HG03469 (cell line): ENCODE data around the gene CRYL1.

Source experiments
- ATAC-seq: cut with Tn5 transposase; IDR thresholded peaks from one replicate; pipeline ENCODE4 v1.9.1; 2021; ENCODE audit warnings: mild to moderate bottlenecking, moderate library complexity, moderate number of reproducible peaks; ENCODE audit not compliant: unreplicated experiment

The CRYL1 gene

GRCh38 chr13:20525601-20526544, at the start of gene CRYL1:
CRYL1 (minus strand) TSS chr13:20525857; CDS start chr13:20525794, 63 bp downstream.
- peak; percentile 39 for ATAC-seq

GRCh38 chr13:20573636-20574035, 48.0 kb upstream of the CRYL1 start:
- ATAC-seq, result no peak

- no peak for ATAC-seq
Observed at GRCh38 chr13:20573186-20573585, 47.5 kb upstream of the CRYL1 start.

GRCh38 chr13:20571676-20572075, 46.0 kb upstream of the CRYL1 start:
- no peak for ATAC-seq

GRCh38 chr13:20570517-20570916, 44.9 kb upstream of the CRYL1 start:
- no peak for ATAC-seq

GRCh38 chr13:20567881-20568528, 42.3 kb upstream of the CRYL1 start:
- no peak for ATAC-seq

- peak; percentile 68 for ATAC-seq
Observed at GRCh38 chr13:20566898-20567874, 41.5 kb upstream of the CRYL1 start, which contains the start of gene IFT88. IFT88 (plus strand) TSS chr13:20567157; CDS start chr13:20574386, 7,229 bp downstream.

- peak; percentile 13 for ATAC-seq
Observed at GRCh38 chr13:20566468-20566897, 40.8 kb upstream of the CRYL1 start.

GRCh38 chr13:20565115-20565736, 39.6 kb upstream of the CRYL1 start:
- no peak for ATAC-seq

GRCh38 chr13:20561741-20562140, 36.1 kb upstream of the CRYL1 start:
- no peak for ATAC-seq

GRCh38 chr13:20559659-20560356, 34.2 kb upstream of the CRYL1 start:
- no peak for ATAC-seq

GRCh38 chr13:20558982-20559381, 33.3 kb upstream of the CRYL1 start:
- ATAC-seq, result no peak

GRCh38 chr13:20553311-20553710, 27.7 kb upstream of the CRYL1 start:
- no peak for ATAC-seq

GRCh38 chr13:20550799-20551198, 25.1 kb upstream of the CRYL1 start:
- no peak for ATAC-seq

- ATAC-seq, result no peak
Observed at GRCh38 chr13:20547479-20547908, 21.8 kb upstream of the CRYL1 start.

- no peak for ATAC-seq
Observed at GRCh38 chr13:20546556-20546955, 20.9 kb upstream of the CRYL1 start.

- no peak for ATAC-seq
Observed at GRCh38 chr13:20544201-20544923, 18.7 kb upstream of the CRYL1 start.

- ATAC-seq, result no peak
Observed at GRCh38 chr13:20536992-20537391, 11.3 kb upstream of the CRYL1 start.

GRCh38 chr13:20534038-20534608, 8.5 kb upstream of the CRYL1 start:
- no peak for ATAC-seq
